RWPE2 (cell line): Measurements from ENCODE around the gene YWHAQ.
"Not testable (repeated sequence)": the region's sequence is repeated elsewhere in the genome, so short reads cannot be mapped to it uniquely, and the experiment has no call there.

ENCODE experiments used
- ATAC-seq: fragments of 200-7000 bp; cut with Tn5 transposase; 3 replicates; pipeline ENCODE4 v1.9.1; 2021; ENCODE audit warnings: low read depth
- DNase-seq: peaks from one replicate; pipeline ENCODE4 v3.0.0-alpha.2; 2020; ENCODE audit warnings: low spot score
- H3K27ac ChIP-seq: fragments of 450-650 bp; 2 replicates; pipeline ENCODE4 v1.5.1; 2017; ENCODE audit warnings: mild to moderate bottlenecking; ENCODE audit not compliant: poor library complexity, severe bottlenecking
- H3K27me3 ChIP-seq: fragments of 250-450 bp; sonication (Bioruptor Pico); 2 replicates; pipeline ENCODE4 v1.5.1; 2021; ENCODE audit warnings: mild to moderate bottlenecking, moderate library complexity; ENCODE audit not compliant: insufficient read depth, poor library complexity, severe bottlenecking
- H3K36me3 ChIP-seq: fragments of 250-450 bp; sonication (Bioruptor Pico); 2 replicates; pipeline ENCODE4 v1.5.1; 2020; ENCODE audit warnings: low read depth, mild to moderate bottlenecking, moderate library complexity
- H3K4me1 ChIP-seq: fragments of 250-450 bp; sonication (Bioruptor Pico); 2 replicates; pipeline ENCODE4 v1.5.1; 2021; ENCODE audit warnings: mild to moderate bottlenecking, moderate library complexity; ENCODE audit not compliant: insufficient read depth, poor library complexity, severe bottlenecking
- H3K4me3 ChIP-seq: fragments of 250-450 bp; sonication (Bioruptor Pico); 2 replicates; pipeline ENCODE4 v1.5.1; 2021; ENCODE audit warnings: mild to moderate bottlenecking, moderate library complexity; ENCODE audit not compliant: severe bottlenecking
- H3K9me3 ChIP-seq: fragments of 250-450 bp; sonication (Bioruptor Pico); 2 replicates; pipeline ENCODE4 v1.5.1; 2021; ENCODE audit warnings: mild to moderate bottlenecking, moderate library complexity; ENCODE audit not compliant: severe bottlenecking
- CTCF ChIP-seq: fragments of 450-650 bp; IDR thresholded peaks from one replicate; pipeline ENCODE4 v1.5.1; 2017; ENCODE audit warnings: mild to moderate bottlenecking, moderate library complexity; ENCODE audit not compliant: poor library complexity, severe bottlenecking

The YWHAQ gene

GRCh38 chr2:9592699-9593098 is 38.1 kb downstream of the YWHAQ start:
- DNase-seq = no peak
- peaks cover 58% of the 10 kb centered on the region for H3K36me3 ChIP-seq
- ATAC-seq = no peak
- no peak overlapping the region for H3K4me3 ChIP-seq
- H3K27ac ChIP-seq = no peak overlapping the region
- no peak for TF ChIP-seq CTCF
- no peaks in the 10 kb centered on the region for H3K27me3 ChIP-seq
- no peaks in the 10 kb centered on the region for H3K9me3 ChIP-seq
- peaks cover 38% of the 10 kb centered on the region for H3K4me1 ChIP-seq

- no peak overlapping the region for H3K27ac ChIP-seq
- peaks cover 79% of the 10 kb centered on the region for H3K36me3 ChIP-seq
- peaks cover 30% of the 10 kb centered on the region for H3K4me1 ChIP-seq
- DNase-seq (no peak), ATAC-seq (no peak)
- H3K4me3 ChIP-seq = no peak overlapping the region
- H3K9me3 ChIP-seq = no peaks in the 10 kb centered on the region
- TF ChIP-seq CTCF = no peak
- no peaks in the 10 kb centered on the region for H3K27me3 ChIP-seq
Measured at GRCh38 chr2:9590641-9591040, 40.2 kb downstream of the YWHAQ start.

GRCh38 chr2:9586465-9586864 is 44.3 kb downstream of the YWHAQ start:
- Histone ChIP-seq H3K9me3 (no peaks in the 10 kb centered on the region), H3K4me3 (no peak overlapping the region), H3K27me3 (no peaks in the 10 kb centered on the region), H3K27ac (no peak overlapping the region), H3K36me3 (peaks cover 79% of the 10 kb centered on the region), H3K4me1 (peaks cover 11% of the 10 kb centered on the region)
- no peak for TF ChIP-seq CTCF
- DNase-seq (no peak), ATAC-seq (no peak)

- H3K36me3 ChIP-seq = peaks cover 74% of the 10 kb centered on the region
- no peak overlapping the region for H3K27ac ChIP-seq
Measured at GRCh38 chr2:9585486-9585885, 45.3 kb downstream of the YWHAQ start.

GRCh38 chr2:9584902-9585301 is 45.9 kb downstream of the YWHAQ start:
- not testable (repeated sequence) for H3K27ac ChIP-seq, ATAC-seq, H3K9me3 ChIP-seq, H3K4me3 ChIP-seq, H3K27me3 ChIP-seq, H3K4me1 ChIP-seq, DNase-seq
- peaks cover 68% of the 10 kb centered on the region for H3K36me3 ChIP-seq

More at GRCh38 chr2:9585486-9585885, 45.3 kb downstream of the YWHAQ start:
- no peaks in the 10 kb centered on the region for H3K9me3 ChIP-seq
- peaks cover 1% of the 10 kb centered on the region for H3K4me1 ChIP-seq
- no peak for TF ChIP-seq CTCF
- ATAC-seq (no peak), DNase-seq (no peak)
- H3K27me3 ChIP-seq = no peaks in the 10 kb centered on the region
- H3K4me3 ChIP-seq = no peak overlapping the region
